Measurements from ENCODE around the gene ACSS3. TPM values are rescaled to one million over a fixed set of nuclear protein-coding genes. Genes with fewer than 3 reads are reported as not detected.
"Not testable (repeated sequence)": the region's sequence is repeated elsewhere in the genome, so short reads cannot be mapped to it uniquely, and the experiment has no call there.

The ACSS3 gene
- total RNA-seq, 1 donor from 2014 or later, result 15.7 TPM

DNA sequence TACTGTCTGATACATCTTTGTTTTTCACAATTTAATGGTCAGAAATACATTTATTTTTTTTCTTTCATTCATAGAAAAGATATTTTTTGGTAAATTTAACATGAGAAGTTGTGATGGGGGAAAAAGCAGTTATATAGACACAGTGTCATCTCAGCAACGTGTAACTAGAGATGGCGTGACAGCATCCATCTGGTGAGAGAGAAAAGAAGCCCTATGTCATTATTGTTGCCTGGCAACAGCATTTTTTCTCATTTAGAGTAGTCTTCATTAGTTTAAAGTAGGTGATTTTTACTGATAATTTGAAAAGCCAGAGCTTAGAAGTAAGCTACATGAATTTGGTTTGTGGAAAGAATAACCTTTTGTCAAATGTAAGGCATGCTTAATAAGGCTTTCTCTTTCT lies 128.6 kb downstream of the ACSS3 start:
- no peak for TF ChIP-seq CTCF (conservative IDR thresholded peaks at IDR 0.05)
- Mint-ChIP-seq H3K9me3 (no peaks in the 10 kb centered on the region), H3K27ac (ENCODE audit: unreplicated experiment) (no peak overlapping the region)

DNA sequence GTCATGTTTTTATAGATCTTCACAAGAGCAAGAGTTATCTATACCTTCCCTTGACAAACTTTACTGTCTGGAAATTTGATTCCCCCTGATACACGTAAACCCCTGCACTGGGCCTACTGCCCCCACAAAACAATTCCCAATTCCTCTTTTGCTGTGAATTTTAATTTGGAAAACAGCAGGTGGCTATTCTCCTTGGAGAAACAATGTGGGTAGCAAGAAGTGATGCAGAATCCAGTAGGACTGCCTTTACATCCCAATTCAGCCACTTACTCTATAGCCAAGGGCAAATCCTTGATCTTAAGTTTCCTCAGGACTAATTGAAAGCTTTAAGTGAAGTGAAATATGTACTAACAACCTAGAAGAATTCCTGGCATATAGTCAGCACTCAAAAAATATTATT lies 129.3 kb downstream of the ACSS3 start:
- peaks cover 40% of the 10 kb centered on the region for H3K4me1 Mint-ChIP-seq
- no peak for DNase-seq (ENCODE audit: low read depth, low spot score)
- H3K27me3 Mint-ChIP-seq (ENCODE audit: low read depth), result no peaks in the 10 kb centered on the region
- no peaks in the 10 kb centered on the region for H3K36me3 Mint-ChIP-seq (ENCODE audit: low read depth)
- no peak for TF ChIP-seq CTCF (conservative IDR thresholded peaks at IDR 0.05)
- no peaks in the 10 kb centered on the region for H3K9me3 Mint-ChIP-seq
- no peak overlapping the region for H3K27ac Mint-ChIP-seq (ENCODE audit: unreplicated experiment)
- no peak overlapping the region for H3K4me3 Mint-ChIP-seq

More for the DNA sequence above, 128.6 kb downstream of the ACSS3 start:
- Mint-ChIP-seq H3K36me3 (ENCODE audit: low read depth) (peaks cover 3% of the 10 kb centered on the region), H3K4me3 (no peak overlapping the region), H3K27me3 (ENCODE audit: low read depth) (no peaks in the 10 kb centered on the region), H3K4me1 (peaks cover 36% of the 10 kb centered on the region)
- no peak for DNase-seq (ENCODE audit: low read depth, low spot score)

DNA sequence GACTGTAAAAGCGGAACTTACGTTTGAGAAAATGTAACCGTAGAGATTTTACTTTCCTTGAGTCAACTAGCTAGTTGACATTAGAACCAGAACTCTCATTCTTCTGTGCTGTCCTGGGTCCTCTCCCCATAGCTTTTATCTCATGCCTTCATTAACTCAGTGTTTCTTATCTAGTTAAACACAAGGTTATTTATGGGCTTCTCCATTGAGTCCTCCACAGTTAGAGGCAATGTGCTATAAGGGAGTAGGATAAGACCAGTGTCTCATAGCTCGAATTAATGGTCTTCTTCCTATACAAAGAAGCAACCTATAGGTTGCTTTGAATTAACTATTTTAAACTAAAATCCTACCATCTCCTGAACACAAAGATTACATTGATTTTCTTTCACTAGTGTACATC lies 129.8 kb downstream of the ACSS3 start:
- DNase-seq (ENCODE audit: low read depth, low spot score), result no peak
- Mint-ChIP-seq H3K4me3 (no peak overlapping the region), H3K4me1 (peaks cover 40% of the 10 kb centered on the region), H3K36me3 (ENCODE audit: low read depth) (no peaks in the 10 kb centered on the region), H3K9me3 (no peaks in the 10 kb centered on the region), H3K27me3 (ENCODE audit: low read depth) (no peaks in the 10 kb centered on the region), H3K27ac (ENCODE audit: unreplicated experiment) (no peak overlapping the region)
- TF ChIP-seq CTCF (conservative IDR thresholded peaks at IDR 0.05), result no peak

- no peak for DNase-seq (ENCODE audit: low read depth, low spot score)
- H3K27ac Mint-ChIP-seq (ENCODE audit: unreplicated experiment), result no peak overlapping the region
- no peaks in the 10 kb centered on the region for H3K27me3 Mint-ChIP-seq (ENCODE audit: low read depth)
- no peaks in the 10 kb centered on the region for H3K9me3 Mint-ChIP-seq
- no peak for TF ChIP-seq CTCF (conservative IDR thresholded peaks at IDR 0.05)
- H3K36me3 Mint-ChIP-seq (ENCODE audit: low read depth), result no peaks in the 10 kb centered on the region
- H3K4me3 Mint-ChIP-seq, result no peak overlapping the region
- H3K4me1 Mint-ChIP-seq, result peaks cover 40% of the 10 kb centered on the region
These were observed 130.5 kb downstream of the ACSS3 start for GRCh38 chr12:81208187-81208911.

GRCh38 chr12:81209012-81209411 lies 131.1 kb downstream of the ACSS3 start:
- Mint-ChIP-seq H3K27ac (ENCODE audit: unreplicated experiment) (no peak overlapping the region), H3K4me3 (no peak overlapping the region), H3K36me3 (ENCODE audit: low read depth) (no peaks in the 10 kb centered on the region), H3K9me3 (no peaks in the 10 kb centered on the region), H3K27me3 (ENCODE audit: low read depth) (no peaks in the 10 kb centered on the region), H3K4me1 (peaks cover 35% of the 10 kb centered on the region)
- TF ChIP-seq CTCF (conservative IDR thresholded peaks at IDR 0.05), result no peak
- DNase-seq (ENCODE audit: low read depth, low spot score), result no peak

GRCh38 chr12:81209772-81210225 lies 131.9 kb downstream of the ACSS3 start:
- not testable (repeated sequence) for H3K36me3 Mint-ChIP-seq (ENCODE audit: low read depth); H3K27me3 Mint-ChIP-seq (ENCODE audit: low read depth); H3K27ac Mint-ChIP-seq (ENCODE audit: unreplicated experiment); H3K4me3 Mint-ChIP-seq; H3K9me3 Mint-ChIP-seq; DNase-seq (ENCODE audit: low read depth, low spot score)
- H3K4me1 Mint-ChIP-seq, result peaks cover 35% of the 10 kb centered on the region

Measured in neural crest cell (in vitro differentiated cells).